Effector CD8-positive, alpha-beta T cell (primary cell): Measurements from ENCODE around the gene ASB18.

Source experiments
- DNase-seq: peaks from one replicate; lab custom pipeline; 2025; lab: John Stamatoyannopoulos, UW

ASB18 gene

GRCh38 chr2:236173729-236174607 is 90.2 kb downstream of the ASB18 start:
- no peak for DNase-seq

GRCh38 chr2:236173036-236173728 is 91.0 kb downstream of the ASB18 start:
- no peak for DNase-seq

- no peak for DNase-seq
Measured at GRCh38 chr2:236172255-236173035, 91.8 kb downstream of the ASB18 start.

GRCh38 chr2:236171680-236172254 is 92.4 kb downstream of the ASB18 start:
- DNase-seq, result no peak

- no peak for DNase-seq
Measured at GRCh38 chr2:236171181-236171679, 93.0 kb downstream of the ASB18 start.

GRCh38 chr2:236170590-236171165 is 93.5 kb downstream of the ASB18 start:
- DNase-seq, result no peak

GRCh38 chr2:236169741-236170589 is 94.2 kb downstream of the ASB18 start:
- DNase-seq, result no peak

- DNase-seq, result no peak
Measured at GRCh38 chr2:236169151-236169721, 95.0 kb downstream of the ASB18 start.

- no peak for DNase-seq
Measured at GRCh38 chr2:236168110-236169080, 95.8 kb downstream of the ASB18 start, which contains the start of gene GBX2. Gene GBX2 (minus strand): TSS chr2:236168386. CDS start chr2:236167971, 415 bp downstream.

- DNase-seq, result no peak
Measured at GRCh38 chr2:236167297-236168109, 96.7 kb downstream of the ASB18 start.

- no peak for DNase-seq
Measured at GRCh38 chr2:236166796-236167296, 97.4 kb downstream of the ASB18 start.

GRCh38 chr2:236165842-236166795 is 98.1 kb downstream of the ASB18 start:
- no peak for DNase-seq

- no peak for DNase-seq
Measured at GRCh38 chr2:236164925-236165841, 99.0 kb downstream of the ASB18 start.

GRCh38 chr2:236164201-236164924 is 99.8 kb downstream of the ASB18 start:
- DNase-seq, result no peak
